Stomach (tissue), 4 donors: Measurements from ENCODE around the gene RBM38.

Experiments used
- EP300 ChIP-seq: sonication (generic); formaldehyde crosslinking; IDR thresholded peaks from one replicate; pipeline ENCODE4 v1.6.1; 2017; ENCODE audit warnings: antibody characterized with exemption
- POLR2A ChIP-seq, 4 donors: fragments of 450-650 bp; IDR thresholded peaks; one replicate each; pipeline ENCODE4 v1.6.1; 2016; ENCODE audit warnings: antibody characterized with exemption in 4 of 4, control low read depth in 2 of 4, mild to moderate bottlenecking in 1 of 4, moderate library complexity in 1 of 4
- POLR2AphosphoS5 ChIP-seq, 3 donors: sonication (generic); formaldehyde crosslinking; IDR thresholded peaks; one replicate each; pipeline ENCODE4 v1.6.1; 2016; ENCODE audit warnings: antibody characterized with exemption in 3 of 3
- TF ChIP-seq, protein P1 (sequence below), 7 experiments: fragments of 450-650 bp in 4 of 7; fragments of 200-600 bp in 3 of 7; sonication (generic) in 3 of 7; IDR thresholded peaks; one replicate each; pipeline ENCODE4 v1.5.1; 2016 to 2019; ENCODE audit warnings: antibody characterized with exemption in 7 of 7, control low read depth in 2 of 7, mild to moderate bottlenecking in 1 of 7

DNA sequence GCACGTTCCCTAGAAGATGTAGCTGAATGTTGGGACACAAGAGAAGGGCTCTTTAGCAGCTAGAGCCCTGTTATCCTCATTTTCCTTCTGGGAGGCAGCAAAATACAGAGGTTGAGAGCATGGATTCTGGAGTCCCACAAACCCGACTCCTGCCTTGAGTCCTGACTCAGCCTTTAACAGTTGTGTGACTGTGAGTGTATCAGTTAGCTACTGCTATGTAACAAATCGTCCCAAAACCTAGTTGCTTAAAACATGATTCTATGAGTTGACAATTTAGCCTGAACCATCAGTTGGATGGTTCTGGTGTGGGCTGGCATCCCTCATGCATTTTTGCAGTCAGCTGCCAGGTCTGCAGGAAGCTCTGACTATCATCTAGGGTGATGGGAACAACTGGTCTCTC lies 54.6 kb downstream of the RBM38 start:
- TF ChIP-seq, protein P1, sequence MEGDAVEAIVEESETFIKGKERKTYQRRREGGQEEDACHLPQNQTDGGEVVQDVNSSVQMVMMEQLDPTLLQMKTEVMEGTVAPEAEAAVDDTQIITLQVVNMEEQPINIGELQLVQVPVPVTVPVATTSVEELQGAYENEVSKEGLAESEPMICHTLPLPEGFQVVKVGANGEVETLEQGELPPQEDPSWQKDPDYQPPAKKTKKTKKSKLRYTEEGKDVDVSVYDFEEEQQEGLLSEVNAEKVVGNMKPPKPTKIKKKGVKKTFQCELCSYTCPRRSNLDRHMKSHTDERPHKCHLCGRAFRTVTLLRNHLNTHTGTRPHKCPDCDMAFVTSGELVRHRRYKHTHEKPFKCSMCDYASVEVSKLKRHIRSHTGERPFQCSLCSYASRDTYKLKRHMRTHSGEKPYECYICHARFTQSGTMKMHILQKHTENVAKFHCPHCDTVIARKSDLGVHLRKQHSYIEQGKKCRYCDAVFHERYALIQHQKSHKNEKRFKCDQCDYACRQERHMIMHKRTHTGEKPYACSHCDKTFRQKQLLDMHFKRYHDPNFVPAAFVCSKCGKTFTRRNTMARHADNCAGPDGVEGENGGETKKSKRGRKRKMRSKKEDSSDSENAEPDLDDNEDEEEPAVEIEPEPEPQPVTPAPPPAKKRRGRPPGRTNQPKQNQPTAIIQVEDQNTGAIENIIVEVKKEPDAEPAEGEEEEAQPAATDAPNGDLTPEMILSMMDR (IDR thresholded peaks at IDR 0.05): no peak
- no peak for TF ChIP-seq EP300
- no peak for TF ChIP-seq POLR2AphosphoS5 (IDR thresholded peaks at IDR 0.05)
- no peak for TF ChIP-seq POLR2A (IDR thresholded peaks at IDR 0.05)
